Natural killer cell (primary cell): ENCODE measurements around the gene C1QTNF6. TPM values are rescaled to one million over a fixed set of nuclear protein-coding genes. Genes with fewer than 3 reads are reported as not detected.

Experiments used
- ATAC-seq, 3 donors: fragments of 150-1000 bp in 2 of 3; fragments of 200-7000 bp in 1 of 3; cut with Tn5 transposase; 1 replicate in 1 of 3; 2 replicates in 2 of 3; pipeline ENCODE4 v1.10.0; 2021; ENCODE audit warnings: mild to moderate bottlenecking in 2 of 3, moderate library complexity in 2 of 3
- DNase-seq, 2 donors: peaks; one replicate each; pipeline versions ENCODE4 v3.0.0 to v3.0.0-alpha.2; 2013 to 2021; ENCODE audit warnings: mixed read lengths in 1 of 2
- H3K27ac ChIP-seq: one replicate; pipeline ENCODE4 v1.5.1; 2013; ENCODE audit warnings: mild to moderate bottlenecking, low read length
- H3K27me3 ChIP-seq: one replicate; pipeline ENCODE4 v1.6.1; 2013; ENCODE audit warnings: low read length; ENCODE audit not compliant: control insufficient read depth, insufficient read depth
- H3K36me3 ChIP-seq: one replicate; pipeline ENCODE4 v1.6.1; 2013; ENCODE audit warnings: low read length; ENCODE audit not compliant: control insufficient read depth, insufficient read depth
- H3K4me1 ChIP-seq: one replicate; pipeline ENCODE4 v1.6.1; 2013; ENCODE audit warnings: low read length; ENCODE audit not compliant: control insufficient read depth, insufficient read depth
- H3K4me3 ChIP-seq: one replicate; pipeline ENCODE4 v1.5.1; 2013; ENCODE audit warnings: low read length
- H3K9me3 ChIP-seq: one replicate; pipeline ENCODE4 v1.6.1; 2013; ENCODE audit warnings: low read length; ENCODE audit not compliant: control insufficient read depth, insufficient read depth
- H3K27ac Mint-ChIP-seq, 2 donors: one replicate each; pipeline ENCODE4 v1.8.0; 2022; ENCODE audit warnings: mild to moderate bottlenecking in 2 of 2, mixed read lengths in 2 of 2, moderate library complexity in 1 of 2
- H3K27me3 Mint-ChIP-seq, 2 donors: one replicate each; pipeline ENCODE4 v1.8.0; 2022; ENCODE audit warnings: low read depth in 2 of 2, mixed read lengths in 2 of 2
- H3K36me3 Mint-ChIP-seq: one replicate; pipeline ENCODE4 v1.8.0; 2022; ENCODE audit warnings: mixed read lengths
- H3K4me1 Mint-ChIP-seq, 2 donors: one replicate each; pipeline ENCODE4 v1.8.0; 2022; ENCODE audit warnings: mixed read lengths in 2 of 2
- H3K4me3 Mint-ChIP-seq: one replicate; pipeline ENCODE4 v1.8.0; 2022; ENCODE audit warnings: mild to moderate bottlenecking, moderate library complexity, mixed read lengths
- H3K9me3 Mint-ChIP-seq, 2 donors: one replicate each; pipeline ENCODE4 v1.8.0; 2022; ENCODE audit warnings: mixed read lengths in 2 of 2
- CTCF ChIP-seq: fragments of 200-600 bp; IDR thresholded peaks from one replicate; pipeline ENCODE4 v1.8.0; 2022; ENCODE audit warnings: antibody characterized with exemption
- WGBS: methylation state at CpG from one replicate; pipeline ENCODE4 v1.1.7; 2013; ENCODE audit warnings: missing lambda C conversion rate; ENCODE audit not compliant: insufficient coverage; 5-methylcytosine and 5-hydroxymethylcytosine counted together
- intact Hi-C: fragments of 100-400 bp; cut with micrococcal nuclease; formaldehyde crosslinking; loops from one replicate; pipeline ENCODE4 v1.14.2; 2022
- total RNA-seq, 4 donors: library from RNA; stranded (reverse); fragments of 120-200 nt in 1 of 4; gene quantifications; one replicate each; pipeline versions ENCODE4 v1.2.3 to v1.2.4, GENCODE V29; 2013 to 2022

The C1QTNF6 gene
- total RNA-seq, 3 donors from 2014 or later (not counting 1 experiment from before 2014, with no cell fraction given): 6.0 to 10.3 (median 6.7) TPM

DNA sequence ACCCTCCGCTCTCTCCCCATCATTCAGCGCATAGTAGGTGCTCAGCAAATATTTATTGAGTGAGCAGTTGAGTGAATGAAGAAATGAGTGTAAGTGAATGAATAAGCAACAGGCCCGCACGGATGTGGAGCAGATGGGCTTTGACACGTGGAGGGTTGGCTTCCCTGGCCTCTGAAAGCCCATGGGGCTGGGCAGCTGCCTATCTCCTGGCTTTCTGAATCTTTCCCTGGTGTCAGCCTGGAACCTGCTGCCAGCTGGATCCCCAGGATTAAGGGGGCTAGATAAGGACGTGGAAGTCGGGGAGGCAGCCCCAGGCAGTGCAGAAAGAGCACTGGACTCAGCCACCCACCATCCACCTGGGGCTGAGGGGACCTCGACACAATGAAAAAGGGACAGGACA, 50.9 kb downstream of the C1QTNF6 start:
- Mint-ChIP-seq H3K36me3 (peaks cover 25% of the 10 kb centered on the region), H3K27me3 (no peaks in the 10 kb centered on the region), H3K27ac (peak overlapping the region; percentile 95 to 99), H3K4me3 (peak overlapping the region; percentile 83), H3K4me1 (peaks cover 57 to 96% of the 10 kb centered on the region in 2 donors), H3K9me3 (no peaks in the 10 kb centered on the region)
- H3K27me3 ChIP-seq: no peaks in the 10 kb centered on the region
- H3K9me3 ChIP-seq: no peaks in the 10 kb centered on the region
- peaks cover 99% of the 10 kb centered on the region for H3K36me3 ChIP-seq
- ATAC-seq (no peak), DNase-seq (no peak)
- 84% methylated on average over 7 of the region's 8 CpGs for WGBS
- H3K4me1 ChIP-seq: peaks cover 99% of the 10 kb centered on the region
- peak overlapping the region; percentile 49 for H3K27ac ChIP-seq
- intact Hi-C loops: no loop called here
- H3K4me3 ChIP-seq: no peak overlapping the region
- TF ChIP-seq CTCF: no peak

DNA sequence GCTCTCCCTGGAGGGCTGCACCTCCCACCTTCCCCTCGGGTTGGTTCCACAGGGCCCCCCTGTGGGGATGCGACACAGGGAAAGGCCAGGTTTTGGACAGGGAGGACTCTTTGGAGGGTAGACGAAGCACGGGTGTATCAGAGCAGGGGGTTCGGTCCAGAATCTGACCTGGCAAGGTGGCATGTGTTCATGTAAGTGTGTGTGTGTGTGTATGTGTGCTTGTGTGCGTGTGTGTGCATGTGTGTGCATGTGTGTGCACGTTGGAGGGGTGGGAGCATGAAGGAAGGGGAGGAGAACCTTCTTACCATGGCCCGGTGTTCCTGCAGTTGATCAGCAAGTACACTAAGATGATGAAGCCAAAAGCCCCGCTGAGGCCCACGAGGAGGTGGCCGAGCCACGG, 53.0 kb downstream of the C1QTNF6 start:
- peaks cover 98% of the 10 kb centered on the region for H3K36me3 ChIP-seq
- intact Hi-C loops: no loop called here
- no peaks in the 10 kb centered on the region for H3K27me3 ChIP-seq
- peaks cover 98% of the 10 kb centered on the region for H3K4me1 ChIP-seq
- H3K27me3 Mint-ChIP-seq: no peaks in the 10 kb centered on the region
- DNase-seq (no peak), ATAC-seq (no peak)
- 83% methylated on average over 12 of the region's 12 CpGs for WGBS
- H3K4me3 Mint-ChIP-seq: peak overlapping the region; percentile 59
- no peak overlapping the region for H3K27ac ChIP-seq
- no peak for TF ChIP-seq CTCF
- H3K36me3 Mint-ChIP-seq: peaks cover 25% of the 10 kb centered on the region
- peak overlapping the region; percentile 95 to 99 for H3K27ac Mint-ChIP-seq
- no peaks in the 10 kb centered on the region for H3K9me3 Mint-ChIP-seq
- peaks cover 51 to 88% of the 10 kb centered on the region in 2 donors for H3K4me1 Mint-ChIP-seq
- H3K9me3 ChIP-seq: no peaks in the 10 kb centered on the region
- H3K4me3 ChIP-seq: no peak overlapping the region

DNA sequence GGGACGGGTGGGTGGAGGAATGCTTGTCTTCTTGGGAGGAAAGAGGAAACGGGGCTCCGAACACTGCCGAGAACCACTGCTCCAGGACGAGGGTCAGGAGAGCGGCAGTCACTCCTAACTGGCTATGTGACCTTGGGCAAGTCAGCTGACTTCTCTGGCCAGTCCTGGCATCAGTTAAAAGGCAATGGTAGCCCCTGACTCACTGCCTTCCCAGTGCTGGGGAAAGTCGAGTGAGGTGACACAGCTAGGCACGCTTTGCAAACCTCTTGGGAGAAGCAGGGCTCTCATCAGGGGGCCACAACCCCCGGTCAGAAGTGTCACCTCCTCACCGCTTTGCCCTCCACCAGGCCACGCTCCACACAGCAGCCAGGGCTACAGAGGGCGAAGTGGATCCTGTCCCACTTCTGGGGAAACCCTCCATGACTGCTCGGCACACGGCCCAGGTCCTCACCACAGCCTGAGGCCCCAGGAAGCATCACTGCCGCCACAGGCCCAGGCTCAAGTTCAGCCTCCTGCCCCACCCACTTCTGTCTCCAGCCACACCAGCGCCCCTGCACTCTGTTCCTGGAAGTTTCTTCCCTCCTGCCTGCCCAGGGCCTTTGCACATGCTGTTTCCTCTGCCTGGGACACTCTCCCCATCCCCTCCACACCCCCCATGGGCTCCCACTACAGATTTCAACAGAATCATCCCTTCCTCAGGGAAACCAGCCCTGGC, 54.6 kb downstream of the C1QTNF6 start:
- Histone ChIP-seq H3K4me3 (no peak overlapping the region), H3K27me3 (no peaks in the 10 kb centered on the region), H3K36me3 (peaks cover 97% of the 10 kb centered on the region), H3K4me1 (peaks cover 98% of the 10 kb centered on the region), H3K9me3 (no peaks in the 10 kb centered on the region), H3K27ac (peak overlapping the region; percentile 54)
- Mint-ChIP-seq H3K36me3 (peaks cover 23% of the 10 kb centered on the region), H3K9me3 (no peaks in the 10 kb centered on the region), H3K4me3 (peak overlapping the region; percentile 35), H3K27me3 (no peaks in the 10 kb centered on the region), H3K4me1 (peaks cover 48 to 78% of the 10 kb centered on the region in 2 donors), H3K27ac (peak overlapping the region; percentile 95 to 99)
- TF ChIP-seq CTCF: no peak
- no peak for DNase-seq
- WGBS: 53% methylated on average over 16 of the region's 16 CpGs
- ATAC-seq: peak; percentile 42 to 67 (median 44)
- intact Hi-C loops: no loop called here

DNA sequence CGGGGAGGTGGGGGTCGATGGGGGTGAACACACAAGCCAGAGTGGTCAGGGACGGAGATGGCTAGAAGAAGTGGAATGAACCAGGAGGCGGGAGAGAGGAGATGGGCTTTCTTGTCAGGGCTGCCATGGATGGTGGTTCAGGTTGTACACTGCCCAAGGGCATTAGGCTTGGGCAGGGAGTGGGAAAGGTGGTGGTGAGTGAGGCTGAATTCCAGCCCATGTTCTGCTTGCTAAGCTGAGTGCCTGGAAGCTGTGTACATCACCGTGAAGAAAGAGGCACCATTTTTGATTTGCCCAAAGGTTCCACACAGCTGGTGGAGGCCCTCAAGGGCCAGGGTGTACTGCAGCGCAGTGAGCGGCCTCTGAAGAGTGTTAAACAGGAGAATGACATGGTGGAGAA, 55.3 kb downstream of the C1QTNF6 start:
- Mint-ChIP-seq H3K27ac (peak overlapping the region; percentile 95 to 99), H3K27me3 (no peaks in the 10 kb centered on the region), H3K9me3 (no peaks in the 10 kb centered on the region), H3K4me3 (peak overlapping the region; percentile 56), H3K36me3 (peaks cover 16% of the 10 kb centered on the region), H3K4me1 (peaks cover 42 to 78% of the 10 kb centered on the region in 2 donors)
- no peak for TF ChIP-seq CTCF
- DNase-seq: no peak
- no peaks in the 10 kb centered on the region for H3K9me3 ChIP-seq
- intact Hi-C loops: no loop called here
- H3K4me3 ChIP-seq: no peak overlapping the region
- H3K4me1 ChIP-seq: peaks cover 98% of the 10 kb centered on the region
- peaks cover 97% of the 10 kb centered on the region for H3K36me3 ChIP-seq
- H3K27me3 ChIP-seq: no peaks in the 10 kb centered on the region
- peak in 1 of 3 donors; percentile 7 for ATAC-seq
- 91% methylated on average over 7 of the region's 7 CpGs for WGBS
- peak overlapping the region; percentile 54 for H3K27ac ChIP-seq
